Measurements from ENCODE around the gene RDH16.

RDH16 gene

GRCh38 chr12:56957229-56958052, at the start of gene RDH16:
TSS of gene RDH16 (minus strand) at chr12:56957608. CDS start at chr12:56957462, 146 bp downstream.
- DNase-seq = no peak

GRCh38 chr12:57006809-57007475, 49.5 kb upstream of the RDH16 start:
- DNase-seq = no peak

GRCh38 chr12:57005980-57006808, 48.8 kb upstream of the RDH16 start, which contains the start of gene ZBTB39:
TSS of gene ZBTB39 (minus strand) at chr12:57006546. CDS start at chr12:57004917, 1,629 bp downstream.
- DNase-seq = peak; percentile 12

GRCh38 chr12:57004651-57005050, 47.2 kb upstream of the RDH16 start:
- DNase-seq = no peak

GRCh38 chr12:57003395-57003794, 46.0 kb upstream of the RDH16 start:
- DNase-seq = no peak

- DNase-seq = peak; percentile 3
Measured at GRCh38 chr12:57001448-57001906, 44.1 kb upstream of the RDH16 start.

GRCh38 chr12:57000393-57000792, 43.0 kb upstream of the RDH16 start:
- DNase-seq = no peak

- no peak for DNase-seq
Measured at GRCh38 chr12:56999456-56999855, 42.0 kb upstream of the RDH16 start.

GRCh38 chr12:56998981-56999380, 41.6 kb upstream of the RDH16 start:
- no peak for DNase-seq

GRCh38 chr12:56998316-56998715, 40.9 kb upstream of the RDH16 start:
- no peak for DNase-seq

- no peak for DNase-seq
Measured at GRCh38 chr12:56996793-56997545, 39.6 kb upstream of the RDH16 start.

GRCh38 chr12:56995930-56996496, 38.6 kb upstream of the RDH16 start:
- no peak for DNase-seq

- no peak for DNase-seq
Measured at GRCh38 chr12:56995201-56995929, 38.0 kb upstream of the RDH16 start.

- DNase-seq = no peak
Measured at GRCh38 chr12:56994231-56994746, 36.9 kb upstream of the RDH16 start.

GRCh38 chr12:56993346-56993745, 35.9 kb upstream of the RDH16 start:
- no peak for DNase-seq

GRCh38 chr12:56991319-56992246, 34.2 kb upstream of the RDH16 start:
- DNase-seq = no peak

- DNase-seq = no peak
Measured at GRCh38 chr12:56990648-56991318, 33.4 kb upstream of the RDH16 start.

- no peak for DNase-seq
Measured at GRCh38 chr12:56989861-56990610, 32.6 kb upstream of the RDH16 start.

Data from KG1 (cell line).